SK-N-SH (cell line): ENCODE measurements around the gene DMRTB1. TPM values are rescaled to one million over a fixed set of nuclear protein-coding genes. Genes with fewer than 3 reads are reported as not detected.
A peak's percentile ranks its signal among the peaks of the same experiment; 100 is the strongest.

Source experiments
- CTCF ChIA-PET: fragments of 300-600, 350-600 bp; formaldehyde crosslinking; extraction: SDS; loops from one replicate; lab custom pipeline; 2021; lab: Yijun Ruan, JAX
- POLR2A ChIA-PET: fragments of 350-600 bp; sonication (Branson Sonifier 250); formaldehyde crosslinking; extraction: SDS; loops from one replicate; lab custom pipeline; 2020; ENCODE audit warnings: antibody characterized with exemption, inconsistent platforms; lab: Yijun Ruan, JAX
- DNase-seq: peaks from one replicate; pipeline ENCODE4 v3.0.0; 2012
- H2AFZ ChIP-seq: fragments of 200-600 bp; sonication (generic); 2 replicates; pipeline ENCODE4 v1.8.1; 2016; ENCODE audit warnings: antibody characterized with exemption, mild to moderate bottlenecking, low read depth
- H3F3A ChIP-seq: fragments of 200-600 bp; sonication (generic); replicated peaks from 2 replicates; pipeline ENCODE3; 2016; ENCODE audit warnings: antibody characterized with exemption, mild to moderate bottlenecking; ENCODE audit not compliant: insufficient read depth
- H3K27ac ChIP-seq, 2 experiments: fragments of 200-500 bp in 1 of 2; fragments of 200-600 bp in 1 of 2; sonication (Bioruptor generic) in 1 of 2; sonication (generic), shearing (Covaris generic) in 1 of 2; 2 replicates each; pipeline versions ENCODE4 v1.5.1 to v1.6.1; 2014 to 2016; ENCODE audit warnings: low read depth in 2 of 2, inconsistent platforms in 1 of 2, low read length in 1 of 2, mild to moderate bottlenecking in 1 of 2, mixed read lengths in 1 of 2
- H3K27me3 ChIP-seq: fragments of 200-600 bp; sonication (generic), shearing (Covaris generic); 2 replicates; pipeline ENCODE4 v1.6.1; 2016; ENCODE audit warnings: mixed run types; ENCODE audit not compliant: insufficient read depth
- H3K36me3 ChIP-seq, 2 experiments: fragments of 200-500 bp in 1 of 2; fragments of 200-600 bp in 1 of 2; sonication (Bioruptor generic) in 1 of 2; sonication (generic) in 1 of 2; replicated peaks in 1 of 2; 2 replicates each; pipeline versions ENCODE3 to v1.5.1; 2014 to 2016; ENCODE audit warnings: low read length in 1 of 2, mild to moderate bottlenecking in 1 of 2; ENCODE audit not compliant: insufficient read depth in 2 of 2, control insufficient read depth in 1 of 2
- H3K4me1 ChIP-seq, 2 experiments: fragments of 200-500 bp in 1 of 2; fragments of 200-600 bp in 1 of 2; sonication (Bioruptor generic) in 1 of 2; sonication (generic), shearing (Covaris generic) in 1 of 2; 2 replicates each; pipeline versions ENCODE4 v1.5.1 to v1.6.1; 2014 to 2016; ENCODE audit warnings: low read depth in 1 of 2, low read length in 1 of 2, mixed run types in 1 of 2; ENCODE audit not compliant: insufficient read depth in 2 of 2, control insufficient read depth in 1 of 2
- H3K4me2 ChIP-seq: fragments of 200-600 bp; sonication (generic), shearing (Covaris generic); 2 replicates; pipeline ENCODE4 v1.6.1; 2017; ENCODE audit warnings: mixed run types
- H3K4me3 ChIP-seq, 2 experiments: fragments of 200-500 bp in 1 of 2; fragments of 200-600 bp in 1 of 2; sonication (Bioruptor generic) in 1 of 2; sonication (generic), shearing (Covaris generic) in 1 of 2; 2 replicates each; pipeline versions ENCODE4 v1.5.1 to v1.8.1; 2014 to 2016; ENCODE audit warnings: low read depth in 2 of 2, inconsistent platforms in 1 of 2, low read length in 1 of 2, mild to moderate bottlenecking in 1 of 2, mixed read lengths in 1 of 2, moderate library complexity in 1 of 2
- H3K79me2 ChIP-seq: fragments of 200-600 bp; sonication (generic); 2 replicates; pipeline ENCODE4 v1.8.1; 2017; ENCODE audit warnings: mild to moderate bottlenecking; ENCODE audit not compliant: insufficient read depth
- H3K9ac ChIP-seq: fragments of 200-600 bp; sonication (generic); 2 replicates; pipeline ENCODE4 v1.6.1; 2017; ENCODE audit warnings: mixed run types
- H3K9me2 ChIP-seq: fragments of 200-600 bp; sonication (generic); 2 replicates; pipeline ENCODE4 v1.6.1; 2017; ENCODE audit warnings: mixed run types
- H3K9me3 ChIP-seq: fragments of 200-600 bp; sonication (generic); 2 replicates; pipeline ENCODE4 v1.6.1; 2017; ENCODE audit warnings: mixed run types, mild to moderate bottlenecking, moderate library complexity
- H4K20me1 ChIP-seq: fragments of 200-600 bp; sonication (generic); 2 replicates; pipeline ENCODE4 v1.6.1; 2017; ENCODE audit warnings: mild to moderate bottlenecking, mixed run types; ENCODE audit not compliant: insufficient read depth
- FOSL2 ChIP-seq: IDR thresholded peaks from 2 replicates; pipeline ENCODE4 v1.4.0; 2012; ENCODE audit warnings: low read depth, mild to moderate bottlenecking, moderate library complexity, borderline replicate concordance
- PBX3 ChIP-seq: IDR thresholded peaks from 2 replicates; pipeline ENCODE4; 2012
- RAD21 ChIP-seq: IDR thresholded peaks from 2 replicates; pipeline ENCODE4 v1.6.1; 2012; ENCODE audit warnings: mild to moderate bottlenecking, low read length
- RFX5 ChIP-seq: IDR thresholded peaks from 2 replicates; pipeline ENCODE4 v1.6.1; 2012; ENCODE audit warnings: mild to moderate bottlenecking, improper control_type of control experiment, low read length
- TCF12 ChIP-seq: IDR thresholded peaks from 2 replicates; pipeline ENCODE4 v1.4.0; 2012
- TEAD4 ChIP-seq: IDR thresholded peaks from 2 replicates; pipeline ENCODE4 v1.4.0; 2012; ENCODE audit warnings: mild to moderate bottlenecking, borderline replicate concordance; ENCODE audit not compliant: insufficient read depth
- USF1 ChIP-seq: IDR thresholded peaks from 2 replicates; pipeline ENCODE4 v1.4.0; 2012; ENCODE audit warnings: low read depth, borderline replicate concordance
- USF2 ChIP-seq: fragments of 150-350 bp; IDR thresholded peaks from 2 replicates; pipeline ENCODE4 v1.6.1; 2017; ENCODE audit warnings: antibody characterized with exemption, low read length, low read depth, borderline replicate concordance
- WGBS: methylation state at CpG from one replicate; pipeline ENCODE4 v1.1.6; 2017; ENCODE audit warnings: low lambda C conversion rate; 5-methylcytosine and 5-hydroxymethylcytosine counted together
- polyA plus RNA-seq, 3 experiments: library from polyadenylated mRNA; depleted of rRNA; stranded (reverse); fragments of >200 nt; gene quantifications; 2 replicates each; pipeline ENCODE4 v1.2.3, GENCODE V29; 2012

Gene DMRTB1
- polyA plus RNA-seq, 1 of the 3 experiments (the other 2 are of a cell fraction): not detected

GRCh38 chr1:53412285-53413174 lies 46.7 kb upstream of the DMRTB1 start (continued):
- TF ChIP-seq RAD21 (no peak), TEAD4 (no peak)

GRCh38 chr1:53413175-53414001 lies 45.8 kb upstream of the DMRTB1 start:
- Histone ChIP-seq H3K9me3 (no peaks in the 10 kb centered on the region), H2AFZ (no peak overlapping the region), H3K36me3 (no peaks in the 10 kb centered on the region), H3K79me2 (no peaks in the 10 kb centered on the region), H4K20me1 (no peaks in the 10 kb centered on the region), H3K9ac (0 out of 2 replicates have a peak overlapping the region, but pooled peaks have one; percentile 1), H3K4me3 (no peak overlapping the region), H3K27me3 (no peaks in the 10 kb centered on the region; the same call in 1 of the 2 replicates), H3K9me2 (no peaks in the 10 kb centered on the region), H3F3A (peaks cover 22% of the 10 kb centered on the region), H3K27ac (peak overlapping the region in 1 of 2 experiments; percentile 56; a peak in 2 of 4 replicates), H3K4me1 (peaks cover 17 to 41% of the 10 kb centered on the region in 2 experiments; a peak in 3 of 4 replicates), H3K4me2 (peak overlapping the region; percentile 66)
- ChIA-PET POLR2A (no interaction called here), CTCF (interaction anchor here (1.0 to 3.9 kb wide), 5 partner anchors 19 to 135 kb away, joined by 3 to 19 read pairs (median 3); no protein-coding TSS in a partner anchor)
- no peak for DNase-seq
- WGBS: 82% methylated on average over 6 of the region's 8 CpGs
- TF ChIP-seq USF1: no peak
- TF ChIP-seq TCF12: peak; percentile 29; the same call in 1 of the 2 replicates
- TF ChIP-seq PBX3: peak; percentile 43; the same call in 1 of the 2 replicates
- peak; percentile 52; the same call in 1 of the 2 replicates for TF ChIP-seq FOSL2

GRCh38 chr1:53414632-53415031 lies 44.6 kb upstream of the DMRTB1 start:
- no peaks in the 10 kb centered on the region for H3K79me2 ChIP-seq
- H3K27ac ChIP-seq: no peak overlapping the region
- no peak overlapping the region for H3K4me2 ChIP-seq
- ChIA-PET CTCF (interaction anchor here (0.8 to 3.9 kb wide), 3 partner anchors 21 to 137 kb away, joined by 3 to 19 read pairs (median 4); no protein-coding TSS in a partner anchor), POLR2A (no interaction called here)
- H3K9me2 ChIP-seq: no peaks in the 10 kb centered on the region
- no peaks in the 10 kb centered on the region for H3K9me3 ChIP-seq
- no peaks in the 10 kb centered on the region; the same call in 1 of the 2 replicates for H3K27me3 ChIP-seq
- no peak overlapping the region for H3K4me3 ChIP-seq
- H3K4me1 ChIP-seq: peaks cover 12 to 38% of the 10 kb centered on the region in 2 experiments; a peak in 3 of 4 replicates
- no peaks in the 10 kb centered on the region for H3K36me3 ChIP-seq
- peaks cover 22% of the 10 kb centered on the region for H3F3A ChIP-seq
- WGBS: 88% methylated on average over 4 of the region's 4 CpGs
- no peaks in the 10 kb centered on the region for H4K20me1 ChIP-seq
- TF ChIP-seq RFX5: no peak
- TF ChIP-seq USF2: no peak
- no peak overlapping the region for H2AFZ ChIP-seq
- no peak for DNase-seq
- H3K9ac ChIP-seq: no peak overlapping the region
